Gastrocnemius medialis (tissue), 4 donors: ENCODE results near the gene KMO. TPM values are rescaled to one million over a fixed set of nuclear protein-coding genes. Genes with fewer than 3 reads are reported as not detected.

Experiments
- ATAC-seq, 2 donors: fragments of 150-250 bp; one replicate each; pipeline ENCODE4 v1.9.1; 2016
- DNase-seq, 2 donors: peaks; one replicate each; pipeline ENCODE4 v3.0.0-alpha.2; 2019
- H3K27ac ChIP-seq, 4 donors: fragments of 200-600 bp; sonication (generic); 1 replicate in 1 of 4; 2 replicates in 3 of 4; pipeline ENCODE4 v1.5.1; 2016 to 2018; ENCODE audit warnings: mild to moderate bottlenecking in 2 of 4, moderate library complexity in 1 of 4
- H3K27me3 ChIP-seq, 3 donors: fragments of 200-600 bp; sonication (generic) in 2 of 3; 1 replicate in 1 of 3; 2 replicates in 2 of 3; pipeline versions ENCODE4 v1.5.1 to v1.6.0; 2016 to 2019; ENCODE audit warnings: mild to moderate bottlenecking in 1 of 3, moderate library complexity in 1 of 3
- H3K36me3 ChIP-seq, 2 donors: fragments of 200-600 bp; sonication (generic) in 1 of 2; one replicate each; pipeline ENCODE4 v1.5.1; 2017 to 2018
- H3K4me1 ChIP-seq, 2 donors: fragments of 200-600 bp; sonication (generic) in 1 of 2; one replicate each; pipeline ENCODE4 v1.5.1; 2016 to 2017; ENCODE audit warnings: mild to moderate bottlenecking in 2 of 2
- H3K4me3 ChIP-seq, 4 donors: fragments of 200-600 bp; sonication (generic) in 3 of 4; 1 replicate in 1 of 4; 2 replicates in 3 of 4; pipeline ENCODE4 v1.5.1; 2016 to 2019; ENCODE audit warnings: mild to moderate bottlenecking in 2 of 4
- H3K9me3 ChIP-seq, 3 donors: fragments of 200-600 bp; sonication (generic) in 2 of 3; 1 replicate in 1 of 3; 2 replicates in 2 of 3; pipeline ENCODE4 v1.5.1; 2016 to 2019
- POLR2A ChIP-seq, 2 donors: fragments of 450-650 bp; IDR thresholded peaks; one replicate each; pipeline ENCODE4 v1.6.1; 2017; ENCODE audit warnings: antibody characterized with exemption in 2 of 2, mild to moderate bottlenecking in 2 of 2, moderate library complexity in 2 of 2
- in situ Hi-C, 4 donors: fragments of 200-750 bp; cut with MboI; loops; one replicate each; pipeline versions ENCODE4 v1.15.0 to v1.8.0; 2017; ENCODE audit warnings: low sequenced_read_pairs in 4 of 4
- intact Hi-C: fragments of 100-400 bp; cut with DNase I; formaldehyde crosslinking; loops from one replicate; pipeline ENCODE4 v1.15.1; 2023; ENCODE audit warnings: low total_unique reads
- total RNA-seq, 4 donors: library from RNA; depleted of rRNA; stranded (reverse); fragments of >200 nt; gene quantifications; one replicate each; pipeline versions ENCODE4 v1.1.0 to v1.2.3, GENCODE V29; 2016
- TF ChIP-seq, protein P1 (sequence below), 5 experiments: fragments of 450-650 bp in 3 of 5; fragments of 200-600 bp in 2 of 5; sonication (generic) in 2 of 5; IDR thresholded peaks in 4 of 5; conservative IDR thresholded peaks in 1 of 5; 1 replicate in 4 of 5; 2 replicates in 1 of 5; pipeline ENCODE4 v1.5.1; 2016 to 2019; ENCODE audit warnings: antibody characterized with exemption in 5 of 5, mild to moderate bottlenecking in 3 of 5, moderate library complexity in 3 of 5

The KMO gene
- total RNA-seq, 4 donors from 2014 or later = 0.16 TPM; not detected in 3

DNA sequence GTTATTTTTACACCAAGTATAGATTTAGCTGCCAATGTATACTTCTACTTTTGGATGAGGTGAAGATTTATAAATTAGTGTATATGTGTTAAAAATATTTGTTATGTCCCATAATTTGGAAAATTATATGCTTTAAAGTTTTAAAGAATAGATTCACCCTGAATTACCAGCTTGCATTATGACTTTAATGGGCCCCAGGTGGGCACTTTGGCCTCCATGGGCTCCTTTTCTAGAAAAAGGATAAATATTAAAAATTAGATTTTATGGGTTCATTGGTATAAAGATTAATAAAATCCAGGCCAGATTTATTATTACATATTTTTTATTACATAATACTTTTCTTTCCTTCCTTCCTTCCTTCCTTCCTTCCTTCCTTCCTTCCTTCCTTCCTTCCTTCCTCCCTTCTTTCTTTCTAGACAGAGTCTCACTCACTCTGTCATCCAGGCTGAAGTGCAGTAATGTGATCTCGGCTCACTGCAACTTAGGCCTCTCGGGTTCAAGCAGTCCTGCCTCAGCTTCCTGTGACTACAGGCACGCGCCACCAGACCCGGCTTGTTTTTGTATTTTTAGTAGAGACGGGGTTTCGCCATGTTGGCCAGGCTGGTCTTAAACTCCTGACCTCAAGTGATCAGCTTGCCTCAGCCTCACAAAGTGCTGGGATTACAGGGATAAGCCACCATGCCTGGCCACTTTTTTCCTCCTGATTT, 21.9 kb downstream of the KMO start:
- H3K4me1 ChIP-seq = no peaks in the 10 kb centered on the region
- intact Hi-C loops = no loop called here
- no peak for ATAC-seq
- no peak overlapping the region for H3K27ac ChIP-seq
- no peak for DNase-seq
- TF ChIP-seq, protein P1, sequence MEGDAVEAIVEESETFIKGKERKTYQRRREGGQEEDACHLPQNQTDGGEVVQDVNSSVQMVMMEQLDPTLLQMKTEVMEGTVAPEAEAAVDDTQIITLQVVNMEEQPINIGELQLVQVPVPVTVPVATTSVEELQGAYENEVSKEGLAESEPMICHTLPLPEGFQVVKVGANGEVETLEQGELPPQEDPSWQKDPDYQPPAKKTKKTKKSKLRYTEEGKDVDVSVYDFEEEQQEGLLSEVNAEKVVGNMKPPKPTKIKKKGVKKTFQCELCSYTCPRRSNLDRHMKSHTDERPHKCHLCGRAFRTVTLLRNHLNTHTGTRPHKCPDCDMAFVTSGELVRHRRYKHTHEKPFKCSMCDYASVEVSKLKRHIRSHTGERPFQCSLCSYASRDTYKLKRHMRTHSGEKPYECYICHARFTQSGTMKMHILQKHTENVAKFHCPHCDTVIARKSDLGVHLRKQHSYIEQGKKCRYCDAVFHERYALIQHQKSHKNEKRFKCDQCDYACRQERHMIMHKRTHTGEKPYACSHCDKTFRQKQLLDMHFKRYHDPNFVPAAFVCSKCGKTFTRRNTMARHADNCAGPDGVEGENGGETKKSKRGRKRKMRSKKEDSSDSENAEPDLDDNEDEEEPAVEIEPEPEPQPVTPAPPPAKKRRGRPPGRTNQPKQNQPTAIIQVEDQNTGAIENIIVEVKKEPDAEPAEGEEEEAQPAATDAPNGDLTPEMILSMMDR (IDR thresholded peaks at IDR 0.05 in 4 of 5, conservative IDR thresholded peaks at IDR 0.05 in 1 of 5) = no peak
- TF ChIP-seq POLR2A (IDR thresholded peaks at IDR 0.05) = no peak
- H3K4me3 ChIP-seq = no peak overlapping the region
- no peaks in the 10 kb centered on the region for H3K36me3 ChIP-seq
- H3K9me3 ChIP-seq = no peaks in the 10 kb centered on the region
- in situ Hi-C loops = no loop called here
- H3K27me3 ChIP-seq = no peaks in the 10 kb centered on the region

DNA sequence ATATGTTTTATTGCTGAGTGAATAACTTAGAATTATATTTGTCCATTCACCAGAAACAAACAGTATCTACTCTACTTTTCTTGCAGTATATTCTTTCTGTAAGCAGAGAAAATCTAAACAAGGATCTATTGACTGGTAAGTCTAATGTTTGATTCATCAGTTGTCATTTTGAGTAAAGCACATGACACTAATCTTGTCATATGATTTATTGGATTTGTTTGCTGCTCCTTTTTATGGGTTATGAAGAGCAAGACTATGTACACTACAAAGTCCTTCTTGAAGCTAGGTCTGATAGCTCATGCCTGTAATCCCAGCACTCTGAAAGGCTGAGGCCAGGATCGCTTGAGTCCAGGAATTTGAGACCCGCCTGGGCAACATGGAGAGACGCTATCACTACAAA, 23.3 kb downstream of the KMO start:
- ATAC-seq (no peak), DNase-seq (no peak)
- Histone ChIP-seq H3K27ac (no peak overlapping the region), H3K9me3 (no peaks in the 10 kb centered on the region), H3K4me1 (no peaks in the 10 kb centered on the region), H3K36me3 (no peaks in the 10 kb centered on the region), H3K4me3 (no peak overlapping the region), H3K27me3 (no peaks in the 10 kb centered on the region)
- TF ChIP-seq POLR2A (IDR thresholded peaks at IDR 0.05) = no peak
- TF ChIP-seq, protein P1 (IDR thresholded peaks at IDR 0.05 in 4 of 5, conservative IDR thresholded peaks at IDR 0.05 in 1 of 5) = no peak
- in situ Hi-C loops = no loop called here
- intact Hi-C loops = no loop called here

DNA sequence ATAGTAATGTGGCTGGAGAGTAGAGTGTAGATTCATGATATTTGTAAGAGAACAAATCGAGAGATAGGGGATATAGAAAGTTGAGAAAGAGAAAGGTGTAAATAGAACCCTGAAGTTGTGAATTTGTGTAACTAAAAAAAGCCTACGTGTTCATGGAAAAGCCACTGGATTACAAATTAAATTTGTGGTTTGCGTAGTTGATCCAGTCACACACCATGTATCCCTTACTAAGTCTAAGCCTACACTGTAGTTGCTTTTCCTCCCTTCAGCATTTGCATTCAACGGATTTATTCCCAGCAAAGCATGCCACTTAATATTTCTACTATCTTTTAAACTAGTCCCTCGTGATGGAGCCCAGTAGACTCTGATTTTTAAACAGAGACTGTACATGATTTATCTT, 24.9 kb downstream of the KMO start:
- no peak overlapping the region for H3K4me3 ChIP-seq
- TF ChIP-seq POLR2A (IDR thresholded peaks at IDR 0.05) = no peak
- TF ChIP-seq, protein P1 (IDR thresholded peaks at IDR 0.05 in 4 of 5, conservative IDR thresholded peaks at IDR 0.05 in 1 of 5) = no peak
- H3K36me3 ChIP-seq = no peaks in the 10 kb centered on the region
- DNase-seq = no peak
- intact Hi-C loops = no loop called here
- H3K9me3 ChIP-seq = no peaks in the 10 kb centered on the region
- ATAC-seq = no peak
- H3K27me3 ChIP-seq = no peaks in the 10 kb centered on the region
- no peak overlapping the region for H3K27ac ChIP-seq
- in situ Hi-C loops = no loop called here
- no peaks in the 10 kb centered on the region for H3K4me1 ChIP-seq

DNA sequence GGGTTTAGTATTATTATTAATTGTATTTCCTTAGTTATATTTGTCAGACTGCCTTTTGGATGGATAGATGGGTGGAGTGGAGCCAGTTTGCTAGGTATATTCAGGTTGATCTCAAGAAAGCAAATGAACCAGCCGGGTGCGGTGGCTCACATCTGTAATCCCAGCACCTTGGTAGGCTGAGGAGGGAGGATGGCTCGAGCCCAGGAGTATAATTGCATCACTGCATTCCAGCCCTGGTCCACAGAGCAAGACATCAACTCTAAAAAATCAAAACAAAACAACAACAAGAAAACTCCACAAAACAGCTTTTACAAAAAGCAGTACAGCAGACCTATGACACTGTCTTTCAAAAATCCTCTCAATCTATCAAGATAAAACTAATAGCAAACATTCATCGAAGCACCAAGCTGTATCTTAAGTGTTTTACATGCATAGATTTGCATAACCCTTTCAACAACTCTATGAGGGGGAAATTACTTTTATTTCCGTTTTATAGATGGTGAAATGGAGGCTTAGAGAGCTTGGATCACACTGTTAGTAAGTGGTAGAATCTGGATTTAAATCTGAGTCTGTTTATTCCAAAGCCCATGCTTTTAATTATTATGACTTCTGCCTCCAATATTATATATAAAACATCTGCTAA, 25.5 kb downstream of the KMO start:
- ATAC-seq = no peak
- in situ Hi-C loops (no loop called here), intact Hi-C loops (no loop called here)
- Histone ChIP-seq H3K9me3 (no peaks in the 10 kb centered on the region), H3K4me1 (no peaks in the 10 kb centered on the region), H3K36me3 (no peaks in the 10 kb centered on the region), H3K27ac (no peak overlapping the region), H3K27me3 (no peaks in the 10 kb centered on the region), H3K4me3 (no peak overlapping the region)
- no peak for DNase-seq
- TF ChIP-seq POLR2A (IDR thresholded peaks at IDR 0.05) = no peak
- TF ChIP-seq, protein P1 (IDR thresholded peaks at IDR 0.05 in 4 of 5, conservative IDR thresholded peaks at IDR 0.05 in 1 of 5) = no peak
